ENCODE data around the gene OASL.

OASL gene

DNA sequence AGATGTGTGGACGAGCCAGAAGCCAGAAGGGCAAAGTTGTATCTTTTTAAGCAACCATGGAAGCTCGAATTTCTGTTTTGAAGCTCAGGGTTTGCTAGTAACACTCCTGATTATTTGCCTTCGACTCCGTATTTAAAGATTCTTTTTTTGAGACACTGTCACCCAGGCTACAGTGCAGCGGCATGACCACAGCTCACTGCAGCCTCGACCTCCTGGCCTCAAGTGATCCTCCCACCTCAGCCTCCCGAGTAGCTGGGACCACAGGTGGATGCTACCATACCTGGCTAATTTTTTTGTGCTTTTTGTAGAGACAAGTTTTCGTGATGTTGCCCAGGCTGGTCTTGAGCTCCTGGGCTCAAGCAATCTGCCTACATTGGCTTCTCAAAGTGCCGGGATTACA is 18.7 kb upstream of the OASL start:
- Histone ChIP-seq H3K9ac (ENCODE audit: low read length) (no peak overlapping the region), H2BK5ac (ENCODE audit: low read depth, low read length, poor library complexity) (no peak overlapping the region), H4K8ac (ENCODE audit: low read depth, low read length) (no peak overlapping the region), H4K91ac (ENCODE audit: low read depth, low read length) (no peak overlapping the region), H4K12ac (ENCODE audit: low read depth, low read length) (no peak overlapping the region), H3K36me3 (ENCODE audit: control insufficient read depth in 1 of 2, insufficient read depth in 2 of 2, low read length in 2 of 2) (no peaks in the 10 kb centered on the region), H3K79me2 (ENCODE audit: control insufficient read depth, insufficient read depth, low read length, poor library complexity) (no peaks in the 10 kb centered on the region), H3K4ac (ENCODE audit: low read depth, low read length) (no peak overlapping the region), H3K27me3 (ENCODE audit: insufficient read depth, low read length) (no peaks in the 10 kb centered on the region), H3K79me1 (ENCODE audit: low read length) (no peaks in the 10 kb centered on the region), H3K4me3 (ENCODE audit: low read depth, low read length) (no peak overlapping the region), H2BK120ac (ENCODE audit: insufficient read depth, low read length, poor library complexity) (no peak overlapping the region), H3K14ac (ENCODE audit: low read length) (no peak overlapping the region), H2AK5ac (ENCODE audit: low read length) (no peak overlapping the region), H3K18ac (ENCODE audit: low read length) (no peak overlapping the region), H3K27ac (ENCODE audit: low read depth, low read length) (no peak overlapping the region), H3K23ac (ENCODE audit: low read length) (no peak overlapping the region), H3K4me1 (ENCODE audit: control insufficient read depth in 1 of 2, insufficient read depth in 2 of 2, low read length in 2 of 2) (no peaks in the 10 kb centered on the region), H2BK12ac (ENCODE audit: low read length) (no peak overlapping the region), H3K9me3 (ENCODE audit: insufficient read depth, low read depth, low read length) (peaks cover 2% of the 10 kb centered on the region), H3K4me2 (ENCODE audit: low read length) (no peak overlapping the region), H2AFZ (ENCODE audit: insufficient read depth, low read length, poor library complexity) (no peak overlapping the region)
- no CpG with 5 or more reads among the region's 9 CpGs for WGBS (ENCODE audit: extremely low coverage, insufficient coverage, insufficient read length)
- no peak for DNase-seq

DNA sequence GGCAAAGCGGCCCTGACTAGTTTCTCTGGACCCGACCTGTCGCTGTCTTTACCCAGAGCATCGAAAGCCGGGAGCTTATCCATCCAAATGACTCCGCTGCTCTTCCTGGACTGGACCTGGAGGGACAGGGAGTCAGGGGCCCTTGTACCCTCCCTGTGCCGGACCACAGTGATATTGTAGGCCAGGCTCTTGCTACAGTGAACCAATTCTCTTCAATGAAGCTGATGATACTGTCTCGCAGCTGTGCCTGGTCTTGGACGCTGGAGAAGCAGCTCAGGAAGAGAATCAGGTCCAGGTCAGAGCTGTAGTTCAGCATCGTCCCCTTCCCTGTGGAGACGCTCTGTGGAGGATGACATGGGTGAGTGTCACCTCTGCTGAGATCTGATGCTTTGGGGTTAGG is 14.7 kb upstream of the OASL start:
- no peak overlapping the region for H3K14ac ChIP-seq (ENCODE audit: low read length)
- H3K4me1 ChIP-seq (ENCODE audit: control insufficient read depth in 1 of 2, insufficient read depth in 2 of 2, low read length in 2 of 2) = no peaks in the 10 kb centered on the region
- H3K79me2 ChIP-seq (ENCODE audit: control insufficient read depth, insufficient read depth, low read length, poor library complexity) = no peaks in the 10 kb centered on the region
- no peak overlapping the region for H2AK5ac ChIP-seq (ENCODE audit: low read length)
- H2AFZ ChIP-seq (ENCODE audit: insufficient read depth, low read length, poor library complexity) = no peak overlapping the region
- no peak for DNase-seq
- WGBS (ENCODE audit: extremely low coverage, insufficient coverage, insufficient read length) = no CpG with 5 or more reads among the region's 11 CpGs
- H3K4ac ChIP-seq (ENCODE audit: low read depth, low read length) = no peak overlapping the region
- H3K23ac ChIP-seq (ENCODE audit: low read length) = no peak overlapping the region
- H3K9me3 ChIP-seq (ENCODE audit: insufficient read depth, low read depth, low read length) = no peaks in the 10 kb centered on the region
- no peak overlapping the region for H2BK12ac ChIP-seq (ENCODE audit: low read length)
- H3K4me3 ChIP-seq (ENCODE audit: low read depth, low read length) = no peak overlapping the region
- no peak overlapping the region for H2BK5ac ChIP-seq (ENCODE audit: low read depth, low read length, poor library complexity)
- no peak overlapping the region for H4K12ac ChIP-seq (ENCODE audit: low read depth, low read length)
- H3K79me1 ChIP-seq (ENCODE audit: low read length) = no peaks in the 10 kb centered on the region
- no peaks in the 10 kb centered on the region for H3K36me3 ChIP-seq (ENCODE audit: control insufficient read depth in 1 of 2, insufficient read depth in 2 of 2, low read length in 2 of 2)
- no peak overlapping the region for H3K27ac ChIP-seq (ENCODE audit: low read depth, low read length)
- no peaks in the 10 kb centered on the region for H3K27me3 ChIP-seq (ENCODE audit: insufficient read depth, low read length)
- no peak overlapping the region for H3K18ac ChIP-seq (ENCODE audit: low read length)
- H4K8ac ChIP-seq (ENCODE audit: low read depth, low read length) = no peak overlapping the region
- H4K91ac ChIP-seq (ENCODE audit: low read depth, low read length) = no peak overlapping the region
- H3K4me2 ChIP-seq (ENCODE audit: low read length) = no peak overlapping the region
- H2BK120ac ChIP-seq (ENCODE audit: insufficient read depth, low read length, poor library complexity) = no peak overlapping the region
- H3K9ac ChIP-seq (ENCODE audit: low read length) = no peak overlapping the region

DNA sequence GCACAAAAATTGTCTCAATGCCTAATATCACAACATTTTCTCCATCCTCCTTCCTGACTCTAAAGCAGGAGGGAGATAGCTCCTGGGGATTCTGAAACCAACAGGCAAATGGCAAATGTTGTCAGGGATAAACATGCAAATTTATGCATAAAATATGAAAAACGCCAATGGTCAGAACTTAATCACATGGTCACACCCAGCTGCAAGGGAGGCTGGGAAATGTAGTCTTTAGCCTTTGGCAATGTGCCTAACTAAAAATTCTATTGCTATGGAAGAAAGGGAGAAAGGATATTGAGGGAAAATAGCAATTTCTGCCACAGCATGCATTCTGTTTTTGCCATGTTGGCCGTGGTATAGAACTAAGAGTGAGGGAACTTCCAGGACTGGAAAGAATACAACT is 11.7 kb upstream of the OASL start:
- H2BK5ac ChIP-seq (ENCODE audit: low read depth, low read length, poor library complexity) = no peak overlapping the region
- no peak for DNase-seq
- no peak overlapping the region for H3K23ac ChIP-seq (ENCODE audit: low read length)
- no CpG with 5 or more reads among the region's 2 CpGs for WGBS (ENCODE audit: extremely low coverage, insufficient coverage, insufficient read length)
- H3K4ac ChIP-seq (ENCODE audit: low read depth, low read length) = no peak overlapping the region
- H3K79me2 ChIP-seq (ENCODE audit: control insufficient read depth, insufficient read depth, low read length, poor library complexity) = no peaks in the 10 kb centered on the region
- no peaks in the 10 kb centered on the region for H3K4me1 ChIP-seq (ENCODE audit: control insufficient read depth in 1 of 2, insufficient read depth in 2 of 2, low read length in 2 of 2)
- no peak overlapping the region for H4K12ac ChIP-seq (ENCODE audit: low read depth, low read length)
- no peak overlapping the region for H3K14ac ChIP-seq (ENCODE audit: low read length)
- H2BK12ac ChIP-seq (ENCODE audit: low read length) = no peak overlapping the region
- H3K79me1 ChIP-seq (ENCODE audit: low read length) = no peaks in the 10 kb centered on the region
- H3K4me2 ChIP-seq (ENCODE audit: low read length) = no peak overlapping the region
- no peak overlapping the region for H3K9ac ChIP-seq (ENCODE audit: low read length)
- H3K27ac ChIP-seq (ENCODE audit: low read depth, low read length) = no peak overlapping the region
- H2BK120ac ChIP-seq (ENCODE audit: insufficient read depth, low read length, poor library complexity) = no peak overlapping the region
- no peaks in the 10 kb centered on the region for H3K36me3 ChIP-seq (ENCODE audit: control insufficient read depth in 1 of 2, insufficient read depth in 2 of 2, low read length in 2 of 2)
- H3K4me3 ChIP-seq (ENCODE audit: low read depth, low read length) = no peak overlapping the region
- no peak overlapping the region for H2AFZ ChIP-seq (ENCODE audit: insufficient read depth, low read length, poor library complexity)
- no peak overlapping the region for H3K18ac ChIP-seq (ENCODE audit: low read length)
- H2AK5ac ChIP-seq (ENCODE audit: low read length) = no peak overlapping the region
- no peaks in the 10 kb centered on the region for H3K9me3 ChIP-seq (ENCODE audit: insufficient read depth, low read depth, low read length)
- no peak overlapping the region for H4K8ac ChIP-seq (ENCODE audit: low read depth, low read length)
- no peaks in the 10 kb centered on the region for H3K27me3 ChIP-seq (ENCODE audit: insufficient read depth, low read length)
- no peak overlapping the region for H4K91ac ChIP-seq (ENCODE audit: low read depth, low read length)

DNA sequence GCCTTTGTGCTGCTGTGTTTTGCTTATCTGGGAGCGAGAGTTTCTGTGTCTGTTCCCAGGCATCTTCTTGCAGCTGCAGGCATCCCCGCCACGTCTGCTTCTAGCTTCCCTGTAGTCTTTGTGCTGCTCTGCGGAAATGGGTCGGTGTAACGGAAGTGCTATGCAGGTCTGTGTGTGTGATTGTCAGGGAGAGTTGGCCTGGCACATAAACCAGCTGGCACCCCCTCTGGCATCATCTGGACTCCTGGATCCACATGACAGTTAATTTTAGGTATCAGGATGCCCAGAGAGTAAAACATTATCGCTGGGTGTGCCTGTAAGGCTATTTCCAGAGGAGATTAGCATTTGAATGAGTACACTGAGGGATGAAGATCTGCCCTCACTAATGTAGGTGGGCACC is 9.4 kb upstream of the OASL start:
- no peak overlapping the region for H2AFZ ChIP-seq (ENCODE audit: insufficient read depth, low read length, poor library complexity)
- no peak overlapping the region for H3K23ac ChIP-seq (ENCODE audit: low read length)
- no peak overlapping the region for H3K18ac ChIP-seq (ENCODE audit: low read length)
- H4K91ac ChIP-seq (ENCODE audit: low read depth, low read length) = no peak overlapping the region
- no peaks in the 10 kb centered on the region for H3K4me1 ChIP-seq (ENCODE audit: control insufficient read depth in 1 of 2, insufficient read depth in 2 of 2, low read length in 2 of 2)
- H3K27me3 ChIP-seq (ENCODE audit: insufficient read depth, low read length) = no peaks in the 10 kb centered on the region
- H3K4ac ChIP-seq (ENCODE audit: low read depth, low read length) = no peak overlapping the region
- H2BK120ac ChIP-seq (ENCODE audit: insufficient read depth, low read length, poor library complexity) = no peak overlapping the region
- H4K12ac ChIP-seq (ENCODE audit: low read depth, low read length) = no peak overlapping the region
- H2BK12ac ChIP-seq (ENCODE audit: low read length) = no peak overlapping the region
- no peak overlapping the region for H2AK5ac ChIP-seq (ENCODE audit: low read length)
- H4K8ac ChIP-seq (ENCODE audit: low read depth, low read length) = no peak overlapping the region
- no peak overlapping the region for H3K14ac ChIP-seq (ENCODE audit: low read length)
- H2BK5ac ChIP-seq (ENCODE audit: low read depth, low read length, poor library complexity) = no peak overlapping the region
- no peaks in the 10 kb centered on the region for H3K36me3 ChIP-seq (ENCODE audit: control insufficient read depth in 1 of 2, insufficient read depth in 2 of 2, low read length in 2 of 2)
- H3K4me3 ChIP-seq (ENCODE audit: low read depth, low read length) = no peak overlapping the region
- H3K9ac ChIP-seq (ENCODE audit: low read length) = no peak overlapping the region
- no peak overlapping the region for H3K4me2 ChIP-seq (ENCODE audit: low read length)
- H3K79me2 ChIP-seq (ENCODE audit: control insufficient read depth, insufficient read depth, low read length, poor library complexity) = no peaks in the 10 kb centered on the region
- no peaks in the 10 kb centered on the region for H3K9me3 ChIP-seq (ENCODE audit: insufficient read depth, low read depth, low read length)
- no peaks in the 10 kb centered on the region for H3K79me1 ChIP-seq (ENCODE audit: low read length)
- no peak overlapping the region for H3K27ac ChIP-seq (ENCODE audit: low read depth, low read length)
- no peak for DNase-seq
- no CpG with 5 or more reads among the region's 7 CpGs for WGBS (ENCODE audit: extremely low coverage, insufficient coverage, insufficient read length)

Data from trophoblast cell (in vitro differentiated cells and primary cell).